HepG2 (cell line): ENCODE results near the gene POLH. TPM values are rescaled to one million over a fixed set of nuclear protein-coding genes. Genes with fewer than 3 reads are reported as not detected.

Source experiments
- HMGXB4 ChIP-seq, 2 experiments: sonication (generic) in 1 of 2; formaldehyde crosslinking in 1 of 2; IDR thresholded peaks; 2 replicates each; pipeline versions ENCODE4 v1.4.0 to v1.6.1; 2018 to 2020; ENCODE audit warnings: missing genetic modification reagents in 2 of 2, borderline replicate concordance in 1 of 2, low read depth in 1 of 2, mild to moderate bottlenecking in 1 of 2, missing biosample characterization in 1 of 2
- IRF2 ChIP-seq: IDR thresholded peaks from 2 replicates; pipeline ENCODE4 v1.6.1; 2018; ENCODE audit warnings: missing genetic modification reagents, missing compliant biosample characterization
- JUN ChIP-seq: sonication (generic); formaldehyde crosslinking; IDR thresholded peaks from 2 replicates; pipeline ENCODE4 v1.4.0; 2020; ENCODE audit warnings: mild to moderate bottlenecking, missing genetic modification reagents
- KDM6A ChIP-seq: IDR thresholded peaks from 2 replicates; pipeline ENCODE4 v1.6.1; 2016; ENCODE audit warnings: low read depth
- MAFK ChIP-seq, 2 experiments: IDR thresholded peaks in 1 of 2; conservative IDR thresholded peaks in 1 of 2; 2 replicates each; pipeline ENCODE4 v1.6.1; 2011; ENCODE audit warnings: improper control_type of control experiment in 2 of 2, low read length in 2 of 2
- PITX1 ChIP-seq: sonication (generic); formaldehyde crosslinking; IDR thresholded peaks from 2 replicates; pipeline ENCODE4 v1.5.1; 2020; ENCODE audit warnings: mild to moderate bottlenecking, missing genetic modification reagents
- SIN3B ChIP-seq: fragments of 150-350 bp; IDR thresholded peaks from 2 replicates; pipeline ENCODE4 v1.6.1; 2014; ENCODE audit warnings: low read length
- TCF12 ChIP-seq, 2 experiments: fragments of 450-650 bp in 1 of 2; sonication (generic) in 1 of 2; formaldehyde crosslinking in 1 of 2; IDR thresholded peaks; 2 replicates each; pipeline versions ENCODE4 v1.6.1 to v1.8.0; 2017 to 2022; ENCODE audit warnings: antibody characterized with exemption in 1 of 2, mild to moderate bottlenecking in 1 of 2, missing genetic modification reagents in 1 of 2, moderate library complexity in 1 of 2
- TOPORS ChIP-seq: sonication (generic); formaldehyde crosslinking; IDR thresholded peaks from 2 replicates; pipeline ENCODE4 v1.8.0; 2023; ENCODE audit warnings: mild to moderate bottlenecking, missing genetic modification reagents
- ZFP90 ChIP-seq: sonication (generic); formaldehyde crosslinking; IDR thresholded peaks from 2 replicates; pipeline ENCODE4 v1.8.0; 2022; ENCODE audit warnings: missing genetic modification reagents, mild to moderate bottlenecking, inconsistent platforms, borderline replicate concordance
- ZNF143 ChIP-seq: sonication (generic); formaldehyde crosslinking; IDR thresholded peaks from 2 replicates; pipeline ENCODE4 v1.4.0; 2020; ENCODE audit warnings: missing genetic modification reagents
- ZNF256 ChIP-seq: sonication (generic); formaldehyde crosslinking; conservative IDR thresholded peaks from 2 replicates; pipeline ENCODE4 v1.4.0; 2020; ENCODE audit warnings: missing genetic modification reagents
- ZNF407 ChIP-seq: sonication (generic); formaldehyde crosslinking; IDR thresholded peaks from one replicate; pipeline ENCODE4 v1.5.1; 2020; ENCODE audit warnings: mild to moderate bottlenecking, missing genetic modification reagents; ENCODE audit errors: not compliant biosample characterization
- ZNF768 ChIP-seq: sonication (generic); formaldehyde crosslinking; IDR thresholded peaks from 2 replicates; pipeline ENCODE4 v1.4.0; 2020; ENCODE audit warnings: missing genetic modification reagents
- ZNF772 ChIP-seq: sonication (generic); formaldehyde crosslinking; IDR thresholded peaks from 2 replicates; pipeline ENCODE4 v1.5.0; 2020; ENCODE audit warnings: mild to moderate bottlenecking, missing genetic modification reagents
- polyA plus RNA-seq, 8 experiments: library from polyadenylated mRNA; depleted of rRNA in 3 of 8; stranded (reverse) in 7 of 8; unstranded in 1 of 8; fragments of >200 nt; fragmentation: Illumina TruSeq in 4 of 8; extraction: Trizol in 4 of 8; gene quantifications; 2 replicates each; pipeline versions ENCODE4 v1.2.1 to v1.2.3, GENCODE V29; 2011 to 2016; ENCODE audit warnings: low read depth in 4 of 8, missing spikeins in 1 of 8, mixed read lengths in 1 of 8; ENCODE audit not compliant: insufficient read depth in 1 of 8
- total RNA-seq, 5 experiments: library from RNA; depleted of rRNA; stranded (reverse); fragments of >200 nt; fragmentation: Illumina TruSeq; extraction: Trizol; gene quantifications; 2 replicates each; pipeline ENCODE4 v1.2.3, GENCODE V29; 2016; ENCODE audit warnings: low read depth in 1 of 5
- TF ChIP-seq, protein P1 (sequence below): sonication (generic); formaldehyde crosslinking; IDR thresholded peaks from 2 replicates; pipeline ENCODE4 v1.4.0; 2020; ENCODE audit warnings: mild to moderate bottlenecking, missing genetic modification reagents
- TF ChIP-seq, protein P2 (sequence below): sonication (generic); formaldehyde crosslinking; IDR thresholded peaks from 2 replicates; pipeline ENCODE4 v1.5.0; 2020; ENCODE audit warnings: missing genetic modification reagents, mild to moderate bottlenecking, borderline replicate concordance

The POLH gene
- total and polyA plus RNA-seq, 2 of the 13 experiments (the other 11 are each of a cell fraction or from before 2014, with no cell fraction given), result 11.6 to 25.0 TPM

- TF ChIP-seq, protein P1, sequence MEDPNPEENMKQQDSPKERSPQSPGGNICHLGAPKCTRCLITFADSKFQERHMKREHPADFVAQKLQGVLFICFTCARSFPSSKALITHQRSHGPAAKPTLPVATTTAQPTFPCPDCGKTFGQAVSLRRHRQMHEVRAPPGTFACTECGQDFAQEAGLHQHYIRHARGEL (CRISPR knock-in tag), result peak; percentile 51; the same call in 1 of the 2 replicates
- TF ChIP-seq JUN (CRISPR knock-in tag) (peak; percentile 56; the same call in 1 of the 2 replicates), ZNF407 (CRISPR knock-in tag) (peak; percentile 91), SIN3B (peak; percentile 32; the same call in 1 of the 2 replicates), HMGXB4 (CRISPR knock-in tag; IDR thresholded peaks at IDR 0.05; ENCODE audit: borderline replicate concordance in 1 of 2, low read depth in 1 of 2) (peak; percentile 86 to 91), ZNF772 (CRISPR knock-in tag) (peak; percentile 87), ZNF256 (CRISPR knock-in tag) (no peak; the same call in 1 of the 2 replicates), IRF2 (peak; percentile 89), MAFK (conservative IDR thresholded peaks at IDR 0.05 in 1 of 2, IDR thresholded peaks at IDR 0.05 in 1 of 2; ENCODE audit: low read length in 2 of 2) (no peak), TOPORS (CRISPR knock-in tag) (peak; percentile 71; the same call in 1 of the 2 replicates), ZFP90 (CRISPR knock-in tag) (peak; percentile 90), TCF12 (IDR thresholded peaks at IDR 0.05) (no peak), TCF12 (CRISPR knock-in tag; IDR thresholded peaks at IDR 0.05) (peak; percentile 46; the same call in 1 of the 2 replicates), ZNF143 (CRISPR knock-in tag) (peak; percentile 95), PITX1 (peak; percentile 74), KDM6A (CRISPR knock-in tag) (no peak), ZNF768 (peak; percentile 60)
- TF ChIP-seq, protein P2, sequence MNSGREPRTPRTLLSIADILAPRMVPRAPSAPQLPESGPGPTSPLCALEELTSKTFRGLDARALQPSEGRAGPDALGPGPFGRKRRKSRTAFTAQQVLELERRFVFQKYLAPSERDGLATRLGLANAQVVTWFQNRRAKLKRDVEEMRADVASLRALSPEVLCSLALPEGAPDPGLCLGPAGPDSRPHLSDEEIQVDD (CRISPR knock-in tag), result no peak
These were observed 59.7 kb downstream of the POLH start, which contains the start of gene MAD2L1BP (continued) for GRCh38 chr6:43635387-43636307.
